ENCODE measurements around the gene MCF2. TPM values are rescaled to one million over a fixed set of nuclear protein-coding genes. Genes with fewer than 3 reads are reported as not detected.

Gene MCF2
- 0.07 and 0.17 TPM in 2 replicates for total RNA-seq

GRCh38 chrX:139708067-139708466 is at the start of gene MCF2:
Gene MCF2 (minus strand): TSS chrX:139708167. CDS start chrX:139651744, 56,423 bp downstream.
- DNase-seq (ENCODE audit: low read depth): no peak
- TF ChIP-seq CTCF (conservative IDR thresholded peaks at IDR 0.05; ENCODE audit: low read depth, low read length): no peak
- H3K4me3 ChIP-seq (ENCODE audit: low read depth, low read length): no peak within 1 kb of the TSS

- DNase-seq (ENCODE audit: low read depth): no peak
- no peak overlapping the region for H3K4me3 ChIP-seq (ENCODE audit: low read depth, low read length)
- TF ChIP-seq CTCF (conservative IDR thresholded peaks at IDR 0.05; ENCODE audit: low read depth, low read length): no peak
Observed at GRCh38 chrX:139751053-139751452, 43.1 kb upstream of the MCF2 start.

GRCh38 chrX:139750390-139750789 is 42.4 kb upstream of the MCF2 start:
- DNase-seq (ENCODE audit: low read depth): no peak
- no peak overlapping the region for H3K4me3 ChIP-seq (ENCODE audit: low read depth, low read length)
- TF ChIP-seq CTCF (conservative IDR thresholded peaks at IDR 0.05; ENCODE audit: low read depth, low read length): no peak

- no peak for DNase-seq (ENCODE audit: low read depth)
- no peak for TF ChIP-seq CTCF (conservative IDR thresholded peaks at IDR 0.05; ENCODE audit: low read depth, low read length)
- H3K4me3 ChIP-seq (ENCODE audit: low read depth, low read length): no peak overlapping the region
Observed at GRCh38 chrX:139739138-139739537, 31.2 kb upstream of the MCF2 start.

- DNase-seq (ENCODE audit: low read depth): no peak
- TF ChIP-seq CTCF (conservative IDR thresholded peaks at IDR 0.05; ENCODE audit: low read depth, low read length): no peak
- H3K4me3 ChIP-seq (ENCODE audit: low read depth, low read length): no peak overlapping the region
Observed at GRCh38 chrX:139738581-139738980, 30.6 kb upstream of the MCF2 start.

- no peak overlapping the region for H3K4me3 ChIP-seq (ENCODE audit: low read depth, low read length)
- no peak for DNase-seq (ENCODE audit: low read depth)
- TF ChIP-seq CTCF (conservative IDR thresholded peaks at IDR 0.05; ENCODE audit: low read depth, low read length): no peak
Observed at GRCh38 chrX:139736151-139736550, 28.2 kb upstream of the MCF2 start.

GRCh38 chrX:139734996-139735395 is 27.0 kb upstream of the MCF2 start:
- TF ChIP-seq CTCF (conservative IDR thresholded peaks at IDR 0.05; ENCODE audit: low read depth, low read length): no peak

More at GRCh38 chrX:139734996-139735395, 27.0 kb upstream of the MCF2 start:
- DNase-seq (ENCODE audit: low read depth): no peak
- no peak overlapping the region for H3K4me3 ChIP-seq (ENCODE audit: low read depth, low read length)

All from epithelial cell of proximal tubule (primary cell).